Glutamatergic neuron (in vitro differentiated cells): ENCODE data around the gene RBM44. TPM values are rescaled to one million over a fixed set of nuclear protein-coding genes. Genes with fewer than 3 reads are reported as not detected.

Experiments
- DNase-seq: peaks from one replicate; pipeline ENCODE4 v3.0.0; 2022
- H3K27ac Mint-ChIP-seq: one replicate; pipeline ENCODE4 v1.8.0; 2020; ENCODE audit warnings: mild to moderate bottlenecking, mixed read lengths, inconsistent platforms; ENCODE audit not compliant: unreplicated experiment
- H3K27me3 Mint-ChIP-seq: one replicate; pipeline ENCODE4 v1.8.0; 2020; ENCODE audit warnings: mild to moderate bottlenecking, moderate library complexity, mixed read lengths, inconsistent platforms; ENCODE audit not compliant: unreplicated experiment
- H3K36me3 Mint-ChIP-seq: one replicate; pipeline ENCODE4 v1.8.0; 2020; ENCODE audit warnings: mild to moderate bottlenecking, mixed read lengths, inconsistent platforms; ENCODE audit not compliant: unreplicated experiment
- H3K4me1 Mint-ChIP-seq: one replicate; pipeline ENCODE4 v1.8.0; 2020; ENCODE audit warnings: mild to moderate bottlenecking, low read depth, mixed read lengths, inconsistent platforms; ENCODE audit not compliant: unreplicated experiment
- H3K4me3 Mint-ChIP-seq: one replicate; pipeline ENCODE4 v1.8.0; 2020; ENCODE audit warnings: mild to moderate bottlenecking, mixed read lengths, inconsistent platforms; ENCODE audit not compliant: unreplicated experiment
- H3K9me3 Mint-ChIP-seq: one replicate; pipeline ENCODE4 v1.8.0; 2020; ENCODE audit warnings: mild to moderate bottlenecking, moderate library complexity, mixed read lengths, inconsistent platforms; ENCODE audit not compliant: unreplicated experiment
- total RNA-seq: library from RNA; stranded (reverse); fragmentation: NEBNext Ultra II Directional; extraction: Animal tissue kit (Norgen Biotek cat#: 25700); gene quantifications from one replicate; pipeline ENCODE4 v1.2.1, GENCODE V29; 2021; ENCODE audit not compliant: unreplicated experiment
- TF ChIP-seq, protein P1 (sequence below): fragments of 200-600 bp; sonication (generic); IDR thresholded peaks from one replicate; pipeline ENCODE4 v1.5.0; 2021; ENCODE audit not compliant: partially characterized antibody, unreplicated experiment

The RBM44 gene
- total RNA-seq, 1 donor from 2014 or later = 1.3 TPM

DNA sequence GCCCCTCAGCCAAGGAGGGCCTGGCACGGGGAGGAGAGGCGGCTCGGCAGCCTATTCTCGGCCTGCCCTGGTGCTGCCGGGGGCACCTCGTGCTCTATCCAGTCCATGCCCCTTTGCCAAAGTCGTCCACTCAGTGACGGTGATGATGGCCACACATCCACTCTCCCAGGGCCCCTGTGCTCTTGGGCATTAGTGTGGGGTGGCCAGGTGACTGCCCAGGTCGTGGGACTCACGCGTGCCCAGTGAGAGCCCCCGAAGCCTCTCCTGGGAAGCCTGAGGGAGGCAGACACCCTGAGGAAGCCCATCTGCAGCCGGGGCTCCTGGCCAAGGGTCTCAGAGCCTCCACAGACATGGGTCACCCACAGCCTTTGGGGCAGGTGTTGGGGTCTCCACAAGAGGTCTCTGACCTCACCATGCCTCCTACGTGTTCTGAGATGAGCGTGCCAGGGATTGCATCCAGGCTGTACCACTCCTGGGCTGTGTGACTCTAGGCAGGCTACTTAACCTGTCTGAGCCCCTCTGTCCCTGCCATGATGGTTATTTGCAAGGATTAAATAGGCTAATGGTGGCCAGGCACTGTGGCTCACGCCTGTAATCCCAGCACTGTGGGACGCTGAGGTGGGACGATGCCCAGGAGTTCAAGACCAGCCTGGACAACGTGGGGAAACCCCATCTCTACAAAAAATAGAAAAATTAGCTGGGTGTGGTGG, 73.8 kb downstream of the RBM44 start:
- Mint-ChIP-seq H3K4me1 (peaks cover 5% of the 10 kb centered on the region), H3K36me3 (peaks cover 9% of the 10 kb centered on the region), H3K27ac (no peak overlapping the region), H3K9me3 (peaks cover 8% of the 10 kb centered on the region), H3K27me3 (peaks cover 4% of the 10 kb centered on the region), H3K4me3 (no peak overlapping the region)
- no peak for DNase-seq
- TF ChIP-seq, protein P1, sequence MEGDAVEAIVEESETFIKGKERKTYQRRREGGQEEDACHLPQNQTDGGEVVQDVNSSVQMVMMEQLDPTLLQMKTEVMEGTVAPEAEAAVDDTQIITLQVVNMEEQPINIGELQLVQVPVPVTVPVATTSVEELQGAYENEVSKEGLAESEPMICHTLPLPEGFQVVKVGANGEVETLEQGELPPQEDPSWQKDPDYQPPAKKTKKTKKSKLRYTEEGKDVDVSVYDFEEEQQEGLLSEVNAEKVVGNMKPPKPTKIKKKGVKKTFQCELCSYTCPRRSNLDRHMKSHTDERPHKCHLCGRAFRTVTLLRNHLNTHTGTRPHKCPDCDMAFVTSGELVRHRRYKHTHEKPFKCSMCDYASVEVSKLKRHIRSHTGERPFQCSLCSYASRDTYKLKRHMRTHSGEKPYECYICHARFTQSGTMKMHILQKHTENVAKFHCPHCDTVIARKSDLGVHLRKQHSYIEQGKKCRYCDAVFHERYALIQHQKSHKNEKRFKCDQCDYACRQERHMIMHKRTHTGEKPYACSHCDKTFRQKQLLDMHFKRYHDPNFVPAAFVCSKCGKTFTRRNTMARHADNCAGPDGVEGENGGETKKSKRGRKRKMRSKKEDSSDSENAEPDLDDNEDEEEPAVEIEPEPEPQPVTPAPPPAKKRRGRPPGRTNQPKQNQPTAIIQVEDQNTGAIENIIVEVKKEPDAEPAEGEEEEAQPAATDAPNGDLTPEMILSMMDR = no peak

DNA sequence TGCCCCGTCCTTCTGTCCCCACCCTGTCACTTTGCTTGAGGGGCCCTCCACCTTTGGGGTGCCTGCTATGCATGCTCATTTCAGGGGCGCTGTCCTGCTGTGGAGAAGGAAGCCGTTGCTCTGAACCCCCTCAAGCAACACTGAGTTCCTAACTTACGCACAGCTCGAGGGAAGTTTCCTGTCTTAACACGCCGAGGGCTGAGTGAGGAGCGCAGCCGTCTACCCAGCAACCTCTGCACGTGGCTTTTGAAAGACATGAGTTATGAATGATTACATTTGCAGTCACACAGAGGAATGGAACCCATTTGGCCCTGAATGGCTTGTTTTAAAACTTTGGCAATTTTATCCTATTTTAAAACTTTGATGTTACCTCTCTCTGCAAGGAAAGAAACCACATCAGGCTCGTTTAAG, 74.8 kb downstream of the RBM44 start:
- Mint-ChIP-seq H3K36me3 (peaks cover 7% of the 10 kb centered on the region), H3K9me3 (peaks cover 8% of the 10 kb centered on the region), H3K27me3 (peaks cover 4% of the 10 kb centered on the region), H3K4me1 (peaks cover 5% of the 10 kb centered on the region), H3K27ac (no peak overlapping the region), H3K4me3 (no peak overlapping the region)
- DNase-seq = no peak
- TF ChIP-seq, protein P1 = no peak

DNA sequence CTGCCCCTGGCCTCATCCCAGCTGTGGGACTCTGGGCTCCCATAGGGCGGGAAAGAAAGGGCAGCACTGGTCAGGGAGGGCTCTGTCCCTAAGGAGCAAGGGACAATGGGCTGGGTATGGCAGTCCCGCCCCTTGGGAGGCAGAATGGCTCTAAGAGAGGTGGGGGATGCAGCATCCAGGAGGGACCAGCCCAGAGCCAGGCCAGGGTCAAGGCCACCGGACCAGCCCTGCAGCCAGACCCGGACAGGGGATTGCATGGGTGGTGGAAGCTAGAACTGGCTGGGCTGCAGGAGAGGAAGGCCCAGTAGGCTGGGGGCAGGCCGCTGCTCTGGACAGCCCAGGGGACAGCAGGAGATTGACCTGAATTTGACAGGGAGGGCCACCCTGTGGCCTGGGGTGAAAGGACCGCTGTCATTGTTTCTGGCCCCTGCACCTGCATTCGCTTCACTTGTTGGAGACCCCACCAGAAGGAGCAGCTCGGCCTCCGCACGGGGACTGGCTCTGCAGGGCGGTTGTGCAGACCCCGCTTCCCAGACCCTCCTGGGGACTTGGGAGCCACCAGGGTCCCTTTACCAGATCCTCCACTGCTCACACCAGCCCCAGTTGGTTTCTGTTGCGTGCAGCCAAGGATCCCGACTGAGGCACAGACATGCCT, 75.4 kb downstream of the RBM44 start:
- no peak for DNase-seq
- H3K9me3 Mint-ChIP-seq = peaks cover 9% of the 10 kb centered on the region
- peaks cover 7% of the 10 kb centered on the region for H3K4me1 Mint-ChIP-seq
- TF ChIP-seq, protein P1 = no peak
- peaks cover 4% of the 10 kb centered on the region for H3K27me3 Mint-ChIP-seq
- no peak overlapping the region for H3K27ac Mint-ChIP-seq
- H3K4me3 Mint-ChIP-seq = no peak overlapping the region
- peaks cover under 1% of the 10 kb centered on the region for H3K36me3 Mint-ChIP-seq

DNA sequence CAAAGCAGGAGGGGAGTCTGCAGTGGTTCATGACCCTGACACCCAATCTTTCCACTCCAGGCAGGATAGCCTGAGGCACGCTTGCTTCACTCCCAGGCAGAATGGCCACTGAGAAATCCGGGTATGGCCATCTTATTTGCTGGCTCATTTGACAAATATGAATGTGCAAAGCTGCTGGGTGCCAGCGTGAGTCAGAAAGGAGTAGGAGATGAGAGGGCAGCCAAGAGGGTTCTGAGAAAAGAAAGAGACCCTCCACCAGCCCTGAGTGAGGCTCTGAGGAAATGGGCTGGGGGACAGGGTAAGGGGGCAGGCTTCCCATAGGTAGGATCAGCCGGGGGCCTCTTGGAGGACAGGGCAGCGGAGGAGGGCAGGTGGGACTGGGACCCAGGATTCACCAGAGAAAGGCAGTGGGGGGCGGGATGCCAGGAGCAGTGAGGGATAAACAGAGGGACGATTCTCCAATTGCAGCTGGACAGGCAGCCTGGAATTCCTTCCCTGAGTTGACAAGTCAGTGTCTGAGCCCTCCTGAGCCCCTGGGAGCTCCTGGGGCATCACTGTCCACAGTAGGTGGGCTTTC, 76.1 kb downstream of the RBM44 start:
- Mint-ChIP-seq H3K36me3 (no peaks in the 10 kb centered on the region), H3K9me3 (peaks cover 7% of the 10 kb centered on the region), H3K27ac (no peak overlapping the region), H3K4me3 (no peak overlapping the region), H3K4me1 (peaks cover 9% of the 10 kb centered on the region), H3K27me3 (peaks cover 4% of the 10 kb centered on the region)
- TF ChIP-seq, protein P1 = no peak
- DNase-seq = no peak
